ENCODE results near the gene GPER1. TPM values are rescaled to one million over a fixed set of nuclear protein-coding genes. Genes with fewer than 3 reads are reported as not detected.

GPER1 gene
- total RNA-seq, 1 donor from 2014 or later, result 6.7 TPM

Other genes starting within 250 kb of the GPER1 start
- gene GET4, start 211.6 kb upstream of the GPER1 start, total RNA-seq, result 58.3 TPM
- 1.6 TPM for gene ADAP1, start 133.4 kb upstream of the GPER1 start, total RNA-seq
- 13.7 TPM for gene COX19, start 112.6 kb upstream of the GPER1 start, total RNA-seq
- gene CYP2W1, start 104.9 kb upstream of the GPER1 start, total RNA-seq, result 19.1 TPM
- gene GPR146, start 43.6 kb upstream of the GPER1 start, total RNA-seq, result 15.8 TPM
- 16.1 TPM for gene ZFAND2A, start 72.1 kb downstream of the GPER1 start, total RNA-seq
- not detected for gene UNCX, start 144.8 kb downstream of the GPER1 start, total RNA-seq